Choroid plexus epithelial cell (primary cell): ENCODE results near the gene MASP2.
"Not testable (repeated sequence)": the region's sequence is repeated elsewhere in the genome, so short reads cannot be mapped to it uniquely, and the experiment has no call there.

Experiments used
- DNase-seq: peaks from one replicate; pipeline ENCODE4 v3.0.0-alpha.2; 2010; ENCODE audit warnings: low read depth
- H3K4me3 ChIP-seq: 2 replicates; pipeline ENCODE4 v1.5.1; 2011; ENCODE audit warnings: low read depth, mild to moderate bottlenecking, control low read depth, low read length, moderate library complexity
- CTCF ChIP-seq: conservative IDR thresholded peaks from 2 replicates; pipeline ENCODE4 v1.5.1; 2011; ENCODE audit warnings: low read depth, mild to moderate bottlenecking, control low read depth, inconsistent platforms, low read length, moderate library complexity

Gene MASP2

GRCh38 chr1:11070876-11071275 is 23.8 kb upstream of the MASP2 start:
- TF ChIP-seq CTCF, result no peak
- H3K4me3 ChIP-seq, result no peak overlapping the region
- DNase-seq, result no peak

GRCh38 chr1:11068600-11069473 is 21.8 kb upstream of the MASP2 start:
- no peak for DNase-seq
- no peak overlapping the region for H3K4me3 ChIP-seq
- TF ChIP-seq CTCF, result no peak

GRCh38 chr1:11067716-11068599 is 20.9 kb upstream of the MASP2 start:
- no peak overlapping the region for H3K4me3 ChIP-seq
- no peak for TF ChIP-seq CTCF

GRCh38 chr1:11065796-11066195 is 18.8 kb upstream of the MASP2 start:
- DNase-seq, result no peak
- no peak overlapping the region for H3K4me3 ChIP-seq
- TF ChIP-seq CTCF, result no peak

More at GRCh38 chr1:11067716-11068599, 20.9 kb upstream of the MASP2 start:
- DNase-seq, result no peak

- no peak for DNase-seq
- no peak overlapping the region for H3K4me3 ChIP-seq
- TF ChIP-seq CTCF, result no peak
Observed at GRCh38 chr1:11064942-11065341, 17.9 kb upstream of the MASP2 start.

- DNase-seq, result not testable (repeated sequence)
Observed at GRCh38 chr1:11063937-11064537, 17.0 kb upstream of the MASP2 start.

GRCh38 chr1:11062965-11063401 is 15.9 kb upstream of the MASP2 start:
- no peak for DNase-seq

More at GRCh38 chr1:11063937-11064537, 17.0 kb upstream of the MASP2 start:
- H3K4me3 ChIP-seq, result not testable (repeated sequence)

More at GRCh38 chr1:11062965-11063401, 15.9 kb upstream of the MASP2 start:
- H3K4me3 ChIP-seq, result no peak overlapping the region
- TF ChIP-seq CTCF, result no peak
